Medulla oblongata (tissue), 1 donor: Measurements from ENCODE around the gene FAM43B.
A peak's percentile ranks its signal among the peaks of the same experiment; 100 is the strongest.

Source experiments
- DNase-seq: peaks from one replicate; pipeline ENCODE4 v3.0.0-alpha.2; 2015; ENCODE audit errors: extremely low spot score

The FAM43B gene

DNA sequence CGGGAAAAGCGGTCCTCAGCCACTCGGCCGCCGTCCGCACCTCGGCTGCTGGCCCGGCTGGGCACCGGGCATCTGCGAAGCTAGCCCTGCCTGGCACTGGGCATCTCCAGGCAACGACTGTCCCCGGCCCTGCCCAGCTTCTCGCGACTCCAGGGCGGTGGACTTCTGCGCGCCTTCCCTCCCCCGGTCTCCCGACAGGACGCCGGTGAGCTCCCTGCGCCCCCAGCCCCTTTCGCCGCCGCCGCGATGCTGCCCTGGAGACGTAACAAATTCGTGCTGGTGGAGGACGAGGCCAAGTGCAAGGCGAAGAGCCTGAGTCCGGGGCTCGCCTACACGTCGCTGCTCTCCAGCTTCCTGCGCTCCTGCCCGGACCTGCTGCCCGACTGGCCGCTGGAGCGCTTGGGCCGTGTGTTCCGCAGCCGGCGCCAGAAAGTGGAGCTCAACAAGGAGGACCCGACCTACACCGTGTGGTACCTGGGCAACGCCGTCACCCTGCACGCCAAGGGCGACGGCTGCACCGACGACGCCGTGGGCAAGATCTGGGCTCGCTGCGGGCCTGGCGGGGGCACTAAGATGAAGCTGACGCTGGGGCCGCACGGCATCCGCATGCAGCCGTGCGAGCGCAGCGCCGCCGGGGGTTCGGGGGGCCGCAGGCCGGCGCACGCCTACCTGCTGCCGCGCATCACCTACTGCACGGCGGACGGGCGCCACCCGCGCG lies 514 bp downstream of the FAM43B start:
- no peak for DNase-seq

DNA sequence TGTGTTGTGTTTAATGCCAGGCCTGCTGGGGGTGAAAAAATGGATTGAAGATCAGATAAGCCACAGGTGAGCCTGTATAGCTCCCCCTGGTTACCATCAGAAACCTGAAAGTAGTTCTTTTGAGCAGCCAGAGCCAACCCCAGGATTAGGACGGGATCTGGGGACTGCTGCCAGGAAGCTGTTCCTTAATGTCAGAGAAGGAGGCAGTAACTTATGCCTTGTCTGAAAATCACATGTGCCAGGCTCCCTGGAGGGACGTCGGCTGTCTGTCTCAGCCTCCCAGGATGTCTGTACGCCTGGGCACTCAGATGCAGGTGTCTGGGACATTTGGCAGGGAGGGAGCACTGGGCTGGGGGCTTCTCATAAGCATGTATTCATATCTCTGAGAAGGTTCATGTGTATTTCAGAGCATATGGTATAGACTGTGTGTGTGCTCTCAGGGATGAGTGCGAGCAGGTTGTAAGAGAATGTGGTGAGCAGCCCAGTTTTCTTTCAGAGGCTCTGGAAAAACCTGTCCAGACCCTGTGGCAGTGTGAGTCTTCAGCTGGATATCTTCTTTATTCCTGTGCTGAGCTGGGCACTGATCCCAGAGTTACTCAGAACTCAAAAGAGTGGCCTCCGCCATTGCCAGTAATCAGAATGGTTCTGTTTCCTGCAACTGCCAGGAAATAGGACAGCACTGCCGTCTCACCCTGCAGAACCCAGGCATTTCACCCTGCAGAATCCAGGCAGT lies 2.8 kb downstream of the FAM43B start:
- DNase-seq = peak; percentile 70

DNA sequence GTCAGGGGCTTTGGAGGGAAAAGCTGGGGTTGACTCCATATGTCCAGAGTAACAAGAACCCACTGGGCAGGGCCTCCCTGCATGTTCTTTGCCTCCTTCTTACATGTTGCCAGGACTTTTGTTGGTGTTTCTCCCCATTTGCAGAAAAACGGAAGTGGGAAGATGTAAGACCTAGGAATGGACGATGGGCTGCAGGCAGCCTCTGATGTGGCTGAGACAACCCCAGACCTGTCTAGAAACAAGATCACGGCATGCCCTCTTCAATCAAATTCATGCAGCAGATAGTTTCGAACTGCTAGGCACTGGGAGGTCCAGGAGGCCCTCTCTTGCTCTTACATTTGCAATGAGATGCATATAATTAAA lies 3.4 kb downstream of the FAM43B start:
- no peak for DNase-seq

DNA sequence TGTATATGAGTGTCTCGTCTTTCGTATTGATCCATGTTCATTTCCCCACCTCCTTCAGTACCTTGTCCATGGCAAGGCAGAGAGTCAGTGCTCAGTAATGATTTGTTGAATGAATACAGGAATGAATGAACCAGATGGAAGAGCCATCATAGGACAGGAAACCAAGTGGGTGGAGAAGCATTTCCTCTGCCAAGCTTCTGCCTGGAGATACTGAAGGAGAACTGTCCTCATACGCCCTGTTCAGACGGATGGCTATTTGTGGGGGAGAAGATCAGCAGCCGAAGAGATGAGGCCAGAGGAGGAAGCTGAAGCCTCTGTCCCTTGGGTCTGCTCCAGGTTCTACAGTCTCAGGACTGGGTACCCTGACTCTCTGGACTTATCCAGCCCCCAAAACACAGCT lies 5.8 kb downstream of the FAM43B start:
- no peak for DNase-seq

DNA sequence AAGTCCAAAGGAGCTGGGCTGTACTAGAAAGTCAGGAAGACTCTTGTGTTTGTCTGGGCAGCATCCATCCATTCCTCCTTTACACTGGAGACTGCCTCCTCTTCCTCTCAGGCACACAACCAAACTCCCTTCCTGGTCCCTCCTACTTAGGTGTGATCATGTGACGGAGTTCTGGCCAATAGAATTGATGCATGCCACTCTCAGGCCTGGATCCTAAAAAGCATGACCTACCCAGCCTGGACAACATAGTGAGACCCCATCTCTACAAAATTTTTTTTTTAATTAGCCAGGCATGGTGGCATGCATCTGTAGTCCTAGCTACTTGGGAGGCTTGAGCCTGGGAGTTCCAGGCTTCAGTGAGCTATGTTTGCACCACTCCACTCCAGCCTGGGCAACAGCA lies 8.6 kb downstream of the FAM43B start:
- DNase-seq = no peak

DNA sequence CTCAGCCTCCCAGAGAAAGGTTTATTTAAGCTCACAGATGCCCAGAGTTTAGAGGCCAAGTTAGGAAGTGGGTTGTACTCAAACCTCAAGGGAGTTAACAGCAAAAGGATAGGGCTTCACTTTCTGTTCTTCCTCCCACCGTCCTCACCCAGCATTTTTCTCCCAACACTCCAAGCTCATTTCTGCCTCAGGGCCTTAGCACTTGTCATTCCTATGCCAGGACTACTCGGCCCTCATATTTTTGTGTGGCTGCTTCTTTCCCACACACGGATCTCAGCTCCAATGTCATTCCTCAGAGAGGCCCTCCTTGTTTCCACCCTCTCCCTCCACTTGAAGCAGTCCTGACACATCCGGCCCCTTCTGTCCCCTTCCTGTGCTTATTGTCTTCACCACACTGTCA lies 12.9 kb downstream of the FAM43B start:
- no peak for DNase-seq

DNA sequence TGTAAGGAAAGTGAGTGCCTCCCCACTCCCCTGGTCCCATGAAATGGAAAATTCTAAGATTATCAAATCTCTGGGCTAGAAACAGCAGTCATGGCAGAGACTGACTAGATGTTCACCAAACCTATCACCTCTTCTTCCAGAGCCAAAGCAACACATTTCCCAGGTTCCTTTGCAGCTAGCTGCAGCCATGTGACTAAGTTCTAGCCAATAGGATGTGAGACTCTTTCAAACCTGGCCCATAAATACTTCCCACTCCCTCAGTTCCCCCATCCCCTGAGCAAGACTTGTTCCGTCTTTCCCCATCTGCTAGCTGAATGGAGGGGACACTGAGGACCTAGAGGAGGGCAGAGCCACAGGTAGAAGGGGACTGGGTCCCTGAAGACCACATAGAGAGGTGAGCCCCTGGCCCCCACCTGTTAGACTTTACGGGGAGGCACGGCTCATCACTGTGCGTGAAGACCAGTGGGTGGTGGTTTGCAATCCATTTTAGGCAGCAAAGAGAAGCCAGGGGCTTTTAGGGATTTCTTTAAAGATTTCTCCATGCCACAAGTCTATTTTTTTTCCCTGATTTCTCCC lies 17.2 kb downstream of the FAM43B start:
- no peak for DNase-seq

DNA sequence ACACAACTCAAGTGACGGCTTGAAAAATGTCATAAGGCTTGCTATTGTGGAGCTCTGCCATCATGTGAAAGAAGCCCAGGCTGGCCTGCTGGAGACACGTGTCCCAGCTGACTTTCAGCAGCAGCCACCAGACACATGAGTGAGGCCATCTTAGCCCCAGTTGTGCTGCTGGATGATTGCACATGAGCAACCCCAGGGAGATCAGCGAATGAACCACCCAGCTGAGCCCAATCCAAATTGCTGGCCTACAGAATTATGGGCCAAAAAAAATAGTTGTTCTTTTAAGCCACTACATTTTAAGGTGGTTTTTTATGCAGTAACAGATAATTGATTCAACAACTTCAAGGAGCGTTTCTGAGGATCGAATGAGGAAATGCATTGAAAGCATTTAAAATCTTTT lies 19.1 kb downstream of the FAM43B start:
- DNase-seq = no peak

DNA sequence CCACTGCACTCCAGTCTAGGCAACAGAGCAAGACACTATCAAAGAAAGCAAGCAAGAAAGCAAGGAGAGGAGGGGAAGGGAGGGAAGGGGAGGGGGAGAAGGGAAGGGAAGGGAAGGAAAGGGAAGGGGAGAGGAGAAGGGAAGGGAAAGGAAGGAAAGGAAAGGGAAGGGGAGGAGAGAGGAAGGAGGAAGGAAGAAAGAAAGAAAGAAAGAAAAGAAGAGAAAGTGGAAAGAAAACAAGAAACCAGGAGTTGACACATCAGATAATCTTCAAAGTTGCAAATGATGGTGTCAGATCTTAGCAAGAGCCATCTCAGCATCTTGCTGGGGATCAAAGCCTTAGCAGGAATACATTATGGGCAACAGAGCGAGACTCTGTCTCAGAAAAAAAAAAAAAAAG lies 21.6 kb downstream of the FAM43B start:
- no peak for DNase-seq

DNA sequence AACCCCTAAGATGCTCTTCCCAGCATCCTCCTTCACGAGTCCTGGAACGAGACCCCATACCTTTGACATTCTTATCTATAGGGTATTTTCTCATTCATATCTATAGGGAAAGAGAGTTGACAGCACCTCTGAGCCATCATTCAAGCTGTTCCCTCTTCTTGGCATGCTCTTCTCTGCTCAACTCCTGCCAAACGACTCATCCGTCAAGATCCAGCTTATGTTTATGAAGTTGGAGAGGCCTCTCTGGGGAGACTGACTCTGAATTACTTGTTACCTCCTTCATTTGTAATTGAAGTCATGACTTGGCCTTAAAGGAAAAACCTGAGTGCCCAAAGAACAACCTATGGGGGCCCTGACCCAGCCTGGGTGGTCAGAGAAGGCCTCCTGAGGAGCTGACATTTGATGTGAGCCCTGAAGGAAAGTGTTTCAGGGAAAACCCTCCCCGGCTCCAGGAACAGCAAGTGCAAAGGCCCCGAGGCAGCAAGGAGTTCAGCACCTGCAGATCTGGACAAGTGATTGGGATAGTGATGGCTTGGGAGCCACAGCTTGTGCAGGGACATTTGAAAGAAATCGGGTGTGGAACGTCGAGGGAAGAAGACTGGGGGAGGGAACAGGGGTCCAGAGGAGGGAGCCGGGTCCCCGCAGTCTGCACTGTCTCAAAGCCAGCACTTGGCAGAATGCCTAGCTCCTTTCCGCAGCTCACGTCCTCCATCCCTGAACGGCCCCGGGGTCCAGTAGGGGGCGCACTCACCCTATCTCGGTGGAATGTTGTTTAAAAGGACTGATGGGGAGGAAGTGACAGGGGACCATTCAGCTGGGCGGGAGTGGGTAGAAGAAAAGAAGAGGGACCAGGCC lies 22.5 kb downstream of the FAM43B start:
- peak; percentile 42 for DNase-seq

DNA sequence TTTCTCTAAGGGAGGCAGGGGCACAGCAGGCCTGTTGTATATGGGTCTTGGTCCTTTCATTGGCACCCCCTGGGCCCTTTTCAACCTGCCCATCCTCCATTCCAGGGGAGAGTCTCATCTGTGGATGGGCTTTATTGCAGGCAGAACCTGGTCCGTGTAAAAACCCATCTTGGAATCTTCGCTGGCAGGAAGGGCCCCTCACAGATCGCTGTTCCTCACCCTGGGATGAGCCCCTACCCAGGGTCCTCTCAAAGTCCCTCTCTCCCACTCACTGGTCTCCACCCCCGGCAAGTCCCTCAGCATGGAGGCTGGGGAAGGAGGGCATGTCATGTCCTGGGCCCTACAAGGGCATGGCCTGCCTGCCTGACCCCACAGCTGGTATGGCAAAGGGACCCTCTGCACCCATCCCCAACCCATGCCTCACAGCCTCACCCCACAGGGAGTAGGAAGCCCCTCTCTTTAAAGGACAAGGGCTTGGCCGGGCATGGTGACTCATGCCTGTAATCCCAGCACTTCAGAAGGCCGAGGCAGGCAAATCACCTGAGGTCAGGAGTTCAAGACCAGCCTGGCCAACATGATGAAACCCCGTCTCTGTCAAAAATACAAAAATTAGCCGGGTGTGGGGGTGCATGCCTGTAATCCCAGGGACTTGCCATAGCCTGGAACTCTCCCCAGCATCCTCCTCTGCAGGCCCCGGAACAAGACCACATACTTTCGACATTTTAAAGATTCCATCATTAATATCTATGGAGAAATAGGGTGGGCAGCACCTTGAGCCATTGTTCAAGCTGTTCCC lies 23.4 kb downstream of the FAM43B start:
- DNase-seq = no peak

DNA sequence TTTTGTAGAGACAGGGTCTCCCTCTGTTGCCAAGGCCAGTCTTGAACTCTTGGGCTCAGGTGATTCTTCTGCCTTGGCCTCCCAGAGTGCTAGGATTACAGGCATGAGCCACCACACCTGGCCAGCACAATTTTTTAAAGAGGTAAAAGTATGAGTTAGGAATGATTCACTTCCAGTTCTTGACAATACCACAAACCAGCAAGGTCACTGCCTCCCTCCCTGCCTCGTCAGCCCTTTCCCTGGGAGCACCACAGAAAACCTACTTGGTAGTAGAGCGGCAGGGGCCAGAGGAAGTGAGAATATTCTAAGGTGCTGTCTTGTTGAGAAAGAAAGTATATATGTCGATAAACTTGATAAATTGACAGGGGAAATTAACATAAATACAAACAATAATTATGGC lies 25.7 kb downstream of the FAM43B start:
- DNase-seq = no peak

DNA sequence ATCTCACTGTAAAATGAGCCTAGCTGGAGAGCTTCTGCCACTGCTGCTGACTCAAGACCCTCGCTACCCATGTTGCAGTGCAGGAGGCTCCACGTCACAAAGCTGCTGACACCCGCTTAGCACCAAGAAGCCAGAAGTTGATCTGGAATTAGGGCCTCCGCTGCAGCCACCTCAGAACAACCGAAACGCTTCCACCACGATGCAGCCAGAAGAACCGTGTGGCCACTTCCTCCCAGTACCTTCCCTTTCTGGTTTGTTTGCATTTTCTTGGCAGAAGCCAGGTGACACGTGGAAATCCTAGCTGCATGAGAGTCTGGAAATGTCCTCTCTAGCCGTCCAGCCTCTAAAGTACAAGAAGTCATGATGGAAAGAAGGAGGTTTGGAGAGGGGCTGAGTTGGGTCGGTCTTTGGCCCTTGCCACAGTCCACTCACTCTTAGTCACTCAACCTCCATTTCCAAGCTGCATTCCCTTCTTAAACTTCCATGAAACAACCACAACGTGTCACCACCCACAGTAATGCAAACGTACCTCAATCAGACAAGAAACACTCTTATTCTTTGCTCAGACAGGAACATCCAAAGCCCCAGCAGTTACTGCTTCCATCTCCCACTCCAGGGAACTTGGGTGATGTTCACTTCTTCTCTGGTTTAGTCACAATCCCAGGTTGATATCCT lies 26.5 kb downstream of the FAM43B start:
- no peak for DNase-seq

DNA sequence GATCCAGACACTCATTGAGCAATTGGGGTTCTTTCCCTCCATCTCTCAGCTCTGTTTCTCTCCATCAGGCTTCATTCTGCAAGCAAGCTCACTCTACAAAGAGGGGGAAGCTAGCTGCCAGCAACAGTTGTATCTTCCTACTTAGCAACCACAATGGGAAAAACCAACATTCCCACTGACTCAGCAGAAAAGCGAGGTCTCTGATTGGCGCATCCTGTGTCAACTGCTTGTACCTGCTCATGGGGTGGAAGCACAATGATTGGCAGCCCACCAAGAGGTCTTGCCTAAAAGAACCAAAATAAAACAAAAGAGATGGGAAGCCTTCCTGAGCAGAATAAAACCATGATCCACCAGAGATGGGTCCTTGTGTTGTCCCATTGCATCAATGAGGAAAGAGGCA lies 32.5 kb downstream of the FAM43B start:
- no peak for DNase-seq

DNA sequence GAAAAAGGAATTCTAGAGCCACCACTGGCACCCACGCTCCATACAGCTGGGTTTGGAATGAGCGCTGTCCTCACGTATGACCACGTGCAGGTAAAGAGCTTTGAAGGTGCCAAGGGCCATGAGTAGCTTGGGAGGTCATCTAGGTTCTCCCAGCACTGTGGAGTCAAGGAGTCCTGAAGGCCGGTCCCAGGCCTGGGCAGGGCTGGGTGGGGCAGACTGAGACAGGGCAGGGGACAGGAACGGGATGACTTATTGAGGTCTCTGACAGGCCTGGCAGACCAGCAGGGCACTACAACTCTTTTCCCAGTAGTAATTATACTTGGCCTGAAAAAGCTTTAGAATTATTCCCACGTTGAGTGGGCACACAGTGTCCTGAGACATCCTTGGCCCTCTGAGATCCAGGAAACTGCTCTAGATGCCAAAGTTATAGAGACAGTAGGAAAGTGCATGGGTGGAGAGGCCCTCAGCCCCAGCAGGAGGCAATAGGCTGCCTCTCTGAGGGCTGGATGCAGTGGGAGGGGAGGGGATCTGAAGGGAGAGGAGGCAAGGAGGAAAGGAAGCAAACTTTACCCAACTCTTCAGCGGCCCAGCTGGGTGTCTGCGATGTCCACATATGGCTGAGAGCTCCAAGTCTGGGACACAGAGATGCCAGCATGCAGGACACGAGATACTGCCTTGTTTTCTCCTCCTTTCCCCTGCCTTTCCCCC lies 34.7 kb downstream of the FAM43B start:
- no peak for DNase-seq

DNA sequence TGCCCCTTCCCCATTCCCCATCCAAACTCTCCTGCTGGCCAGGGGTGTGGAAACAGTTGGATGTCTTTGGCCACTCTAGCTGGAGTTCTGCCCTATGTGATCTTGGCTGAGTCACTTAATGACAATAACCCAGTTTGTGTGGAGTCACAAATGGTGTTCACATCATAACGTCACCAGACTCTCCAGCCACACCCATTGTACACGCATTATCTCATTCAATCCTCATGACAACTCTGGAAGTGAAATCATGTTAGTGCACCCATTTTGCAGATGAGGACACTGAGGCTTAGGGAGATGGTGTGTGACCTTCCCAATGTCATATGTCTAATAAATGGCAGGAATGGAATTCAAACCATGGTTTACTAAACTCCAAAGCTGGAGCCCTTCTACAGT lies 35.3 kb downstream of the FAM43B start:
- DNase-seq = no peak

DNA sequence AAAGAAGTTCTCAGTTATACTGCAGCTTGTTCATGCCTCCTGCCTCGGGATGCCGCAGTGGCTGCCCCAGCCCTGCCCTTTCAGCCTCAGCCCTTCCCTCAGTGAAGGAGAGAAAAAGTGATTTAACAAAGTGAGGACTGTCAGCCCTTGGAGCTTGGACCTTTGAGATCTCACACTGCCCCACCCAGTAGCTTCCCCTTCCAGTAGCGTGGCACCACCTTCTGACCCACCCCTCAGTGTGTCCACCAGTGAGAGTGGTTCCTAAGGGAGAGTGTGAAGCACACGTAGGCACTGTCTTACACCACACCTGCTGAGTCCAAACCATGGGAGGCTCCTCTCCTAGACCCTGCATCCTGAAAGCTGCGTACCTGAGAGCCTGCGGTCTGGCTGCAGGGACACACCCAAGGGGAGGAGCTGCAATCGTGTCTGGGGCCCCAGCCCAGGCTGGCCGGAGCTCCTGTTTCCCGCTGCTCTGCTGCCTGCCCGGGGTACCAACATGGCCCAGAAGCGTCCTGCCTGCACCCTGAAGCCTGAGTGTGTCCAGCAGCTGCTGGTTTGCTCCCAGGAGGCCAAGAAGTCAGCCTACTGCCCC lies 36.4 kb downstream of the FAM43B start, which contains the start of gene CDA:
Gene CDA (plus strand): TSS at position 464 of the 592 bp plus-strand sequence. CDS start 33 bp downstream, at position 497.
- no peak for DNase-seq

DNA sequence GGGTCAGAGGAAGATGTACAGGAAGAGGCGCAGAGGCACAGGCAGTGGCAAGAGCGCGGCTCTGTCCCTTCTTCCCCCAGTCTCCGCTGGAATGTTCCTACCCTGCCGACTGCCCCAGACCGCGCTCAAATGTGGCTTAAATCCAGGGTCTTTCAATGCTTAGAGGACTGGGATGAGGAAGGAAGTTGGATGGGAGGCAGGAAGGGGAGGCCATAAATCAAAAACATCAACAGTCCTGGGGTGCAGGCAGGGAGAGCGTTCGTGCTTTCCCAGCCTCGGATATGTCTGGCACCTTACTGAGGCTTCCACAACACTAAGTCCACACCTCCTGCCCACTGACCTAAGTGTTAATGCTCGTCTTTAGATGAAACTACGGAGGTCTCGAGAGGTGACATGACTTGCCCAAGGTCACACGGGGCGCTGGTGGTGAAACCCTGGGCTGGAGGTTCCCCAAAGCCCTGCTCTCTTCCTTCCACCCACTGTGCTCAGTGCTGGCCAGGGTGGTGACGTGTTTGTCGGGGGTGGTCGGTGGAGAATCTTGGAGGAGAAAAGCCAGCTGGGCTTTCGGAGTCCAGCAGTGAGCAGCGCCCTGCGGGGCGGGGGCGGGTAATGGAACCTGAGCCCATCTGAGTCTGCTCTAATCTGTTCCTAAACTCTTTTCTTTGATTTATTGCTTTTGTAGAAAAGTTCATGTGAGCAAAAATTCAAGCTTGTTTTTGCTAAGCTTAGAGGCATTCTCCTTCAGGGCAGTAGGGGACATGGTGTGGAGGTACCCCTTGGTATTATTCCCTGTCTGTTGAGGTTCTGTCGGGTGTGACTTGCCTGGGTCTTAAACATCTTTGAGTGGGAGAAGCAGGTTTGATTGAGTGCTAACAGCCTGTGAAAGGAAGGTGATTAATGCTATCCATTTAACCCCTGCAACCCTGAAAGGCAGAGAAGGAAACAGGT lies 37.2 kb downstream of the FAM43B start:
- no peak for DNase-seq
